Measurements from ENCODE around the gene ZMYM4.

ZMYM4 gene

DNA sequence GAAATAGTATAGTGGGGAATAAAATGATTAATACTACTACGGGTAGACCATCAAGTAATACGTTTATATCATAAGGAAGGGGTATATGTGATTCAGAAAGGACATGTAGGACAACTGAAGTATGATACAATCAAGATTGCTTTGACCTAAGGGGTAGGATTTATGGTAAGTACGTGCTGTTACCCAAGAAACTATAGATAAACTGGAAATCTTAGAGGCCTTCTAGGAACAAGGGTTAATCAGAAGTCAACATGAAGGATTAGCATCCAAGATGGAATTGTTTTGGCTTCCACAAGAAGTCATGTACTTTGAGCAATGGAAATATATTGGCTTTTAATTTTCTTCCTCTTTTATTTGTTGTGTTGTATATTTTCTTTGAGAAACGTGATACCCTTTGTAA is 13.2 kb upstream of the ZMYM4 start:
- Histone ChIP-seq H3K18ac (ENCODE audit: low read depth in 1 of 2, low read length in 2 of 2) (no peak overlapping the region), H3K4me3 (ENCODE audit: insufficient read depth in 1 of 2, low read depth in 1 of 2, low read length in 2 of 2) (no peak overlapping the region), H3K23ac (ENCODE audit: low read length in 2 of 2) (no peak overlapping the region), H2BK120ac (ENCODE audit: low read depth, low read length) (no peak overlapping the region), H3K27ac (ENCODE audit: low read length, poor library complexity, severe bottlenecking) (no peak overlapping the region), H3K27me3 (ENCODE audit: control insufficient read depth in 1 of 2, insufficient read depth in 1 of 2, low read length in 2 of 2) (no peaks in the 10 kb centered on the region), H2AK5ac (ENCODE audit: low read length, severe bottlenecking) (no peak overlapping the region), H2BK5ac (ENCODE audit: low read depth, low read length, poor library complexity, severe bottlenecking) (no peak overlapping the region), H3K36me3 (ENCODE audit: control insufficient read depth in 1 of 2, insufficient read depth in 2 of 2, low read depth in 1 of 2, low read length in 2 of 2) (no peaks in the 10 kb centered on the region), H2AFZ (ENCODE audit: low read depth, low read length) (no peak overlapping the region), H4K91ac (ENCODE audit: low read length) (no peak overlapping the region), H3K4me2 (ENCODE audit: low read length, poor library complexity, severe bottlenecking) (no peak overlapping the region), H3K4me1 (ENCODE audit: control insufficient read depth, insufficient read depth, low read depth, low read length) (no peaks in the 10 kb centered on the region), H3K79me1 (replicated peaks; ENCODE audit: low read length, poor library complexity, severe bottlenecking) (no peaks in the 10 kb centered on the region), H4K8ac (ENCODE audit: low read length) (no peak overlapping the region), H3K4ac (ENCODE audit: low read depth in 1 of 2, low read length in 2 of 2) (no peak overlapping the region), H3K9ac (ENCODE audit: low read length) (no peak overlapping the region), H2BK12ac (ENCODE audit: low read length in 2 of 2) (no peak overlapping the region), H3K9me3 (ENCODE audit: control insufficient read depth, low read length) (no peaks in the 10 kb centered on the region), H3K14ac (ENCODE audit: low read length in 2 of 2) (no peak overlapping the region), H2BK15ac (ENCODE audit: low read depth, poor library complexity, severe bottlenecking) (no peak overlapping the region)
- no peak for DNase-seq
- WGBS = 85% methylated on average over 3 of the region's 4 CpGs

DNA sequence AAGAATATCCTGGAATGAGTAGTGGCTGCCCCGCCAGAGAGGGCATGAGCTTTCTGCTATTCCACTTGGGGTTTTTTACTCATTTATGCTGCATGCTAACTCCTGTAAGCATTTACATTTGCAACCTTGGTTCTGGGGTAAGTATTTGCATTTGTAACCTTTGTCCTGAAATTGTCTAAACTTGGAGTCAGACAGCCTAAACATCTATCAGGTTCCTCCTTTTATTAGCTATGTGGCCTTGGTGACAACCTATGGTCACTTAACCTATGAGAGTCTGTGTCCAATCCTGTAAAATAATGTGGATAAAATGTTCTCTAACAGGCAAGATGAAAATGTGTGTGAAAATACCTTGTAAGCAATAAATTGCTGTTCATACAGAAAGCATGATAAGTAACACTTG is 8.9 kb upstream of the ZMYM4 start:
- Histone ChIP-seq H2BK12ac (ENCODE audit: low read length in 2 of 2) (no peak overlapping the region), H3K27me3 (ENCODE audit: control insufficient read depth in 1 of 2, insufficient read depth in 1 of 2, low read length in 2 of 2) (no peaks in the 10 kb centered on the region), H2BK120ac (ENCODE audit: low read depth, low read length) (no peak overlapping the region), H3K23ac (ENCODE audit: low read length in 2 of 2) (no peak overlapping the region), H3K9me3 (ENCODE audit: control insufficient read depth, low read length) (no peaks in the 10 kb centered on the region), H3K9ac (ENCODE audit: low read length) (no peak overlapping the region), H3K14ac (ENCODE audit: low read length in 2 of 2) (no peak overlapping the region), H3K4me1 (ENCODE audit: control insufficient read depth, insufficient read depth, low read depth, low read length) (peaks cover 1% of the 10 kb centered on the region), H2BK5ac (ENCODE audit: low read depth, low read length, poor library complexity, severe bottlenecking) (no peak overlapping the region), H4K8ac (ENCODE audit: low read length) (no peak overlapping the region), H3K79me1 (replicated peaks; ENCODE audit: low read length, poor library complexity, severe bottlenecking) (no peaks in the 10 kb centered on the region), H2BK15ac (ENCODE audit: low read depth, poor library complexity, severe bottlenecking) (no peak overlapping the region), H3K27ac (ENCODE audit: low read length, poor library complexity, severe bottlenecking) (no peak overlapping the region), H3K4me2 (ENCODE audit: low read length, poor library complexity, severe bottlenecking) (no peak overlapping the region), H2AFZ (ENCODE audit: low read depth, low read length) (no peak overlapping the region), H3K4me3 (ENCODE audit: insufficient read depth in 1 of 2, low read depth in 1 of 2, low read length in 2 of 2) (no peak overlapping the region), H3K36me3 (ENCODE audit: control insufficient read depth in 1 of 2, insufficient read depth in 2 of 2, low read depth in 1 of 2, low read length in 2 of 2) (no peaks in the 10 kb centered on the region), H4K91ac (ENCODE audit: low read length) (no peak overlapping the region), H3K18ac (ENCODE audit: low read depth in 1 of 2, low read length in 2 of 2) (no peak overlapping the region), H3K4ac (ENCODE audit: low read depth in 1 of 2, low read length in 2 of 2) (no peak overlapping the region), H2AK5ac (ENCODE audit: low read length, severe bottlenecking) (no peak overlapping the region)
- no peak for DNase-seq
- whole genome bisulfite sequencing = 60% methylated on average over 1 of the region's 1 CpG

DNA sequence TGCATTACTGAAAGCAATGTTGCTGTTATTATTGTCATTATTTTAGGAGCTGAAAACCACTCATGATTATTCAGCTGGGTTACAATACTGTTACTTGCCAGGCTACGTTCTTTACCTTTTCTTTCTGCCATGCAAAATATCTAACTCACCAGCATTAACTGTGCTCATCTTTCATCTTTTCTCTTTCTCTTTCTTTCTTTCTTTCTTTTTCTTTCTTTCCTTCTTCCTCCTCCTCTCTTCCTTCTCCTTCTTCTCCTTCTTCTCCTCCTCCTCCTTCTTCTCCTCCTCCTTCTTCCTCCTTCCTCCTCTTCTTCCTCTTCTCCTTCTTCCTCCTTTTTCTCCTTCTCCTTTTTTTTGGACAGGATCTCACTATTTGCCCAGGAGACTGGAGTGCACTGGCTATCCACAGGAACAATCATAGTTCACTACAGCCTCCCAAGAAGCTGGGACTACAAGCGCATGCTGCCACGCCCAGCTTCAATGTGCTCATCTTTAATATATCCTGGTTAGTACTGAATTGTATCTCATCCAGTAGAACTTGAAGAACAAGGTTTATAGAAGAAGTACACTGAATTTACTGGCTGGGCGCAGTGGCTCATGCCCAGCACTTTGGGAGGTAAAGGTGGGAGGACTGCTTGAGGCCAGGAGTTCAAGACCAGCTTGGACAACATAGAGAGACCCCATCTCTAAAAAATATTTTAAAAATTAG is 6.9 kb upstream of the ZMYM4 start:
- Histone ChIP-seq H3K4ac (ENCODE audit: low read depth in 1 of 2, low read length in 2 of 2) (no peak overlapping the region), H2BK120ac (ENCODE audit: low read depth, low read length) (no peak overlapping the region), H2AK5ac (ENCODE audit: low read length, severe bottlenecking) (no peak overlapping the region), H3K36me3 (ENCODE audit: control insufficient read depth in 1 of 2, insufficient read depth in 2 of 2, low read depth in 1 of 2, low read length in 2 of 2) (no peaks in the 10 kb centered on the region), H2BK5ac (ENCODE audit: low read depth, low read length, poor library complexity, severe bottlenecking) (no peak overlapping the region), H3K18ac (ENCODE audit: low read depth in 1 of 2, low read length in 2 of 2) (no peak overlapping the region), H3K23ac (ENCODE audit: low read length in 2 of 2) (no peak overlapping the region), H4K91ac (ENCODE audit: low read length) (no peak overlapping the region), H3K9me3 (ENCODE audit: control insufficient read depth, low read length) (no peaks in the 10 kb centered on the region), H3K14ac (ENCODE audit: low read length in 2 of 2) (no peak overlapping the region), H3K9ac (ENCODE audit: low read length) (no peak overlapping the region), H4K8ac (ENCODE audit: low read length) (no peak overlapping the region), H3K27ac (ENCODE audit: low read length, poor library complexity, severe bottlenecking) (no peak overlapping the region), H3K79me1 (replicated peaks; ENCODE audit: low read length, poor library complexity, severe bottlenecking) (no peaks in the 10 kb centered on the region), H2AFZ (ENCODE audit: low read depth, low read length) (no peak overlapping the region), H2BK12ac (ENCODE audit: low read length in 2 of 2) (no peak overlapping the region), H3K4me1 (ENCODE audit: control insufficient read depth, insufficient read depth, low read depth, low read length) (peaks cover 1% of the 10 kb centered on the region), H3K4me3 (ENCODE audit: insufficient read depth in 1 of 2, low read depth in 1 of 2, low read length in 2 of 2) (no peak overlapping the region), H2BK15ac (ENCODE audit: low read depth, poor library complexity, severe bottlenecking) (no peak overlapping the region), H3K27me3 (ENCODE audit: control insufficient read depth in 1 of 2, insufficient read depth in 1 of 2, low read length in 2 of 2) (no peaks in the 10 kb centered on the region), H3K4me2 (ENCODE audit: low read length, poor library complexity, severe bottlenecking) (no peak overlapping the region)
- no peak for DNase-seq
- 95% methylated on average over 4 of the region's 4 CpGs for whole genome bisulfite sequencing

DNA sequence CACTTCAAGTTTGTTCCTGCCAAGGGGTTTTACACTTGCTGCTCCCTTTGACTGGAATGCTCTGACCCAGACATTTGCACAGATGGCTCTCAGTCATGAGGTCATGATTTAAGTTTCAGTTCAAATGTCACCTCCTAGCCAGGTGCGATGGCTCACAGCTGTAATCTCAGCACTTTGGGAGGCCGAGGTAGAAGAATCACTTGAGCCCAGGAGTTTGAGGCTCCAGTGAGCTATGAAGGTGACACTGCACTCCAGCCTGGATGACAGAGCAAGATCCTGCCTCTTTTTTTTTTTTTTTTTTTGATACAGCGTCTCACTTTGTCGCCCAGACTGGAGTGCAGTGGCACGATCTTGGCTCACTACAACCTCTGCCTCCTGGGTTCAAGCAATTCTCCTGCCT is 4.5 kb upstream of the ZMYM4 start:
- H3K36me3 ChIP-seq (ENCODE audit: control insufficient read depth in 1 of 2, insufficient read depth in 2 of 2, low read depth in 1 of 2, low read length in 2 of 2) = no peaks in the 10 kb centered on the region
- H2BK120ac ChIP-seq (ENCODE audit: low read depth, low read length) = no peak overlapping the region
- H4K91ac ChIP-seq (ENCODE audit: low read length) = no peak overlapping the region
- no peaks in the 10 kb centered on the region for H3K27me3 ChIP-seq (ENCODE audit: control insufficient read depth in 1 of 2, insufficient read depth in 1 of 2, low read length in 2 of 2)
- peaks cover 1% of the 10 kb centered on the region for H3K4me1 ChIP-seq (ENCODE audit: control insufficient read depth, insufficient read depth, low read depth, low read length)
- H2AFZ ChIP-seq (ENCODE audit: low read depth, low read length) = no peak overlapping the region
- no peak for DNase-seq
- H3K79me1 ChIP-seq (replicated peaks; ENCODE audit: low read length, poor library complexity, severe bottlenecking) = no peaks in the 10 kb centered on the region
- H2BK15ac ChIP-seq (ENCODE audit: low read depth, poor library complexity, severe bottlenecking) = no peak overlapping the region
- no peaks in the 10 kb centered on the region for H3K9me3 ChIP-seq (ENCODE audit: control insufficient read depth, low read length)
- no peak overlapping the region for H4K8ac ChIP-seq (ENCODE audit: low read length)
- no peak overlapping the region for H3K18ac ChIP-seq (ENCODE audit: low read depth in 1 of 2, low read length in 2 of 2)
- H2BK12ac ChIP-seq (ENCODE audit: low read length in 2 of 2) = no peak overlapping the region
- no peak overlapping the region for H3K14ac ChIP-seq (ENCODE audit: low read length in 2 of 2)
- H3K4me2 ChIP-seq (ENCODE audit: low read length, poor library complexity, severe bottlenecking) = no peak overlapping the region
- H2BK5ac ChIP-seq (ENCODE audit: low read depth, low read length, poor library complexity, severe bottlenecking) = no peak overlapping the region
- WGBS = 94% methylated on average over 2 of the region's 5 CpGs
- no peak overlapping the region for H3K4me3 ChIP-seq (ENCODE audit: insufficient read depth in 1 of 2, low read depth in 1 of 2, low read length in 2 of 2)
- no peak overlapping the region for H3K9ac ChIP-seq (ENCODE audit: low read length)
- H2AK5ac ChIP-seq (ENCODE audit: low read length, severe bottlenecking) = no peak overlapping the region
- no peak overlapping the region for H3K4ac ChIP-seq (ENCODE audit: low read depth in 1 of 2, low read length in 2 of 2)
- no peak overlapping the region for H3K27ac ChIP-seq (ENCODE audit: low read length, poor library complexity, severe bottlenecking)
- no peak overlapping the region for H3K23ac ChIP-seq (ENCODE audit: low read length in 2 of 2)
